ENCODE measurements around the gene GTF3C1.

GTF3C1 gene

DNA sequence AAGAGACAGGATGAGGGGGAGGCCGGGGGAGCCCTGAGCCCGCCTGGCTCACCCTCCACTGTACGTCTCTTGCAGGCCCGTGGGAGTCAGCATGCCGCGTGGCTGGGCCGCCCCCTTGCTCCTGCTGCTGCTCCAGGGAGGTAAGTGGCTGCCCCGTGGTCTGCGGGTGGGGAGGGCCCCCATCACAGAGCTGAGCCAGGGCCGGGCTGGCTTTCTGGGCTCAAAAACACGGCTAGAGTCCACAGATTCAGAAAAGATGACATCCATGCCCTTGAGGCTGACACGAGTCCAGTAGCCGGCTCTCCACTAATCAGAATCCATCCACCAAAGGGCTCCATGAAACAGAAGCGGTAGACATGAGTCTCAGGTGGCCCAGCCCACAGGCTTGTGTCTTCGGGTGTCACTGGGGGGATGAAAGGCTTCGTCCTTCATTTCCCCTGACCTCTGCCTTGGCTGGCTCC, 119.7 kb downstream of the GTF3C1 start:
- Histone ChIP-seq H4K20me1 (ENCODE audit: insufficient read depth, low read length) (no peaks in the 10 kb centered on the region), H3K79me2 (ENCODE audit: low read length) (no peaks in the 10 kb centered on the region), H3F3A (ENCODE audit: insufficient read depth, low read length) (no peaks in the 10 kb centered on the region), H3K9me3 (replicated peaks; ENCODE audit: insufficient read depth, low read length) (no peaks in the 10 kb centered on the region), H3K9me2 (replicated peaks; ENCODE audit: insufficient read depth, low read length) (no peaks in the 10 kb centered on the region), H3K27me3 (replicated peaks; ENCODE audit: insufficient read depth, low read length) (no peaks in the 10 kb centered on the region), H3K4me1 (ENCODE audit: low read length) (peaks cover 11% of the 10 kb centered on the region; the same call in 1 of the 2 replicates), H3K4me3 (ENCODE audit: low read length) (no peak overlapping the region), H2AFZ (ENCODE audit: low read length) (no peak overlapping the region), H3K4me2 (ENCODE audit: low read depth, low read length) (no peak overlapping the region), H3K9ac (ENCODE audit: low read length) (no peak overlapping the region), H3K27ac (ENCODE audit: low read length) (no peak overlapping the region), H3K36me3 (replicated peaks; ENCODE audit: insufficient read depth, low read length) (no peaks in the 10 kb centered on the region)
- TF ChIP-seq, protein P1, sequence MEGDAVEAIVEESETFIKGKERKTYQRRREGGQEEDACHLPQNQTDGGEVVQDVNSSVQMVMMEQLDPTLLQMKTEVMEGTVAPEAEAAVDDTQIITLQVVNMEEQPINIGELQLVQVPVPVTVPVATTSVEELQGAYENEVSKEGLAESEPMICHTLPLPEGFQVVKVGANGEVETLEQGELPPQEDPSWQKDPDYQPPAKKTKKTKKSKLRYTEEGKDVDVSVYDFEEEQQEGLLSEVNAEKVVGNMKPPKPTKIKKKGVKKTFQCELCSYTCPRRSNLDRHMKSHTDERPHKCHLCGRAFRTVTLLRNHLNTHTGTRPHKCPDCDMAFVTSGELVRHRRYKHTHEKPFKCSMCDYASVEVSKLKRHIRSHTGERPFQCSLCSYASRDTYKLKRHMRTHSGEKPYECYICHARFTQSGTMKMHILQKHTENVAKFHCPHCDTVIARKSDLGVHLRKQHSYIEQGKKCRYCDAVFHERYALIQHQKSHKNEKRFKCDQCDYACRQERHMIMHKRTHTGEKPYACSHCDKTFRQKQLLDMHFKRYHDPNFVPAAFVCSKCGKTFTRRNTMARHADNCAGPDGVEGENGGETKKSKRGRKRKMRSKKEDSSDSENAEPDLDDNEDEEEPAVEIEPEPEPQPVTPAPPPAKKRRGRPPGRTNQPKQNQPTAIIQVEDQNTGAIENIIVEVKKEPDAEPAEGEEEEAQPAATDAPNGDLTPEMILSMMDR (IDR thresholded peaks at IDR 0.05; ENCODE audit: low read length), result no peak
- TF ChIP-seq EZH2phosphoT487 (IDR thresholded peaks at IDR 0.05; ENCODE audit: low read length) (no peak), EZH2 (optimal IDR thresholded peaks at IDR 0.05; ENCODE audit: low read depth, low read length) (no peak)
- DNase-seq, result no peak

DNA sequence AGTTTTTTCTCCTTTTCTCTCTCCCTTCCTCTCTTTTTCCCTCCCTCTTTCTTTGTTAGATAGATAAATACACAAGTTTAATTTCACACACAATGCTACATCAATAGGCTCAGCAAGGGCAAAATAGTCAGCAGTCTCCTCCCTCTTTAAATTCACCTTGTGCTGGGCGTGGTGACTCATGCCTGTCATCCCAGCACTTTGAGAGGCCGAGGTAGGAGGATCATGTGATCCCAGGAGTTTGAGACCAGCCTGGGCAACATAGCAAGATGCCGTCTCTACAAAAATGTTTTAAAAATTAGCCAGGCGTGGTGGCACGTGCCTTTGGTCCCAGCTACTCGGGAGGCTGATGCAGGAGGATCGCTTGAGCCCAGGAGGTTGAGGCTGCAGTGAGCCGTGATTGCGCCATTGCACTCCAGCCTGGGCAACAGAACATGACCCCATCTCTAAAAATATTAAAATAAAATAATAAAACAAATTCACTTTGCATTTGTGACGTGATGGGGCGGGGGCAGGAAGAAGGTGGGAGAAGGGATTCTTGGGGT, 120.3 kb downstream of the GTF3C1 start:
- H2AFZ ChIP-seq (ENCODE audit: low read length), result no peak overlapping the region
- no peaks in the 10 kb centered on the region for H3K27me3 ChIP-seq (replicated peaks; ENCODE audit: insufficient read depth, low read length)
- no peaks in the 10 kb centered on the region for H3K79me2 ChIP-seq (ENCODE audit: low read length)
- H3K9me3 ChIP-seq (replicated peaks; ENCODE audit: insufficient read depth, low read length), result no peaks in the 10 kb centered on the region
- H3F3A ChIP-seq (ENCODE audit: insufficient read depth, low read length), result no peaks in the 10 kb centered on the region
- no peak overlapping the region for H3K4me2 ChIP-seq (ENCODE audit: low read depth, low read length)
- peaks cover 11% of the 10 kb centered on the region; the same call in 1 of the 2 replicates for H3K4me1 ChIP-seq (ENCODE audit: low read length)
- H3K27ac ChIP-seq (ENCODE audit: low read length), result no peak overlapping the region
- H3K9me2 ChIP-seq (replicated peaks; ENCODE audit: insufficient read depth, low read length), result no peaks in the 10 kb centered on the region
- H4K20me1 ChIP-seq (ENCODE audit: insufficient read depth, low read length), result no peaks in the 10 kb centered on the region
- no peak overlapping the region for H3K4me3 ChIP-seq (ENCODE audit: low read length)
- H3K36me3 ChIP-seq (replicated peaks; ENCODE audit: insufficient read depth, low read length), result no peaks in the 10 kb centered on the region
- no peak for DNase-seq
- H3K9ac ChIP-seq (ENCODE audit: low read length), result no peak overlapping the region
- no peak for TF ChIP-seq EZH2phosphoT487 (IDR thresholded peaks at IDR 0.05; ENCODE audit: low read length)
- no peak for TF ChIP-seq EZH2 (optimal IDR thresholded peaks at IDR 0.05; ENCODE audit: low read depth, low read length)
- TF ChIP-seq, protein P1 (IDR thresholded peaks at IDR 0.05; ENCODE audit: low read length), result no peak

DNA sequence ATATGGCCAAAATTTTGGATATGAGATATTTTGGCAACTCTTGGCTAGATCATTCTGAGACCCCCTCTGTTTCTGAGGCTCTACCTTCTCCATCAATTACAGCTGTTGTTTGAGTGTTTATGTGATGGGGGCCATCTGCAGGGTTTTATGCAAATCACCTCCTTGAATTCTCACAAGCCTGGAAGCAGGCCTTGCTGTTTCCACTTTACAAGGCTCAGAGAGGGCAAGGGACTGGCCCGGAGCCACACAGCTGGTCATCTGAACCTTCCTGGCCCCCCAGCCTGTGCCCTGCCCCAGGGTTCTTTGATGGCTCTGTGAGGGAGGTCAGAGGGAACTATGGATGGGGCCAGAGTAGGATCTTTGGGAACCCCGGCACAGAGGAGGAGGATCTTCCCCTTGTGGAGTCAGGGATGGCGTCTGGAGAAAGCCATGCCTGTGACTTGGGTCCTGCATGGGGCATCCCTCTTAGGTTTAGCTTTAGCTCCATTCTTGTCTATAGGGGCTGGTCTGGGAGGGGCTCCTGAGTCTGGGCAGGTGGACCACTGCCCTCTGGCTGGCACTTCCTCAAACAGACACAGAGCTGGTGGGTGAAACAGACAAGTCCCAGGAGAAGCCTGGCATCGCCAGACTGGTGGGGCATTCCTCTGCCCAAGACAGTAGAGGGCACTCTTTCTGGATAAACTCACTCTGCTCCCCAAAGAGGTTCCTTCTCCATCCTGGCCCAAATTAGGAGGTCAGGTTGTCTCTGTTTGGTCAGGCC, 121.5 kb downstream of the GTF3C1 start:
- H3K9me3 ChIP-seq (replicated peaks; ENCODE audit: insufficient read depth, low read length), result no peaks in the 10 kb centered on the region
- no peak for TF ChIP-seq EZH2phosphoT487 (IDR thresholded peaks at IDR 0.05; ENCODE audit: low read length)
- H3K36me3 ChIP-seq (replicated peaks; ENCODE audit: insufficient read depth, low read length), result no peaks in the 10 kb centered on the region
- H3K9ac ChIP-seq (ENCODE audit: low read length), result no peak overlapping the region
- H3K79me2 ChIP-seq (ENCODE audit: low read length), result no peaks in the 10 kb centered on the region
- no peaks in the 10 kb centered on the region for H3K9me2 ChIP-seq (replicated peaks; ENCODE audit: insufficient read depth, low read length)
- H3F3A ChIP-seq (ENCODE audit: insufficient read depth, low read length), result no peaks in the 10 kb centered on the region
- no peak for DNase-seq
- H3K4me1 ChIP-seq (ENCODE audit: low read length), result peaks cover 11% of the 10 kb centered on the region; the same call in 1 of the 2 replicates
- no peak overlapping the region for H3K4me3 ChIP-seq (ENCODE audit: low read length)
- H3K27me3 ChIP-seq (replicated peaks; ENCODE audit: insufficient read depth, low read length), result no peaks in the 10 kb centered on the region
- H4K20me1 ChIP-seq (ENCODE audit: insufficient read depth, low read length), result no peaks in the 10 kb centered on the region
- no peak overlapping the region for H3K27ac ChIP-seq (ENCODE audit: low read length)
- no peak overlapping the region for H2AFZ ChIP-seq (ENCODE audit: low read length)
- H3K4me2 ChIP-seq (ENCODE audit: low read depth, low read length), result no peak overlapping the region

- H3K4me2 ChIP-seq (ENCODE audit: low read depth, low read length), result no peak overlapping the region
These were observed 122.2 kb downstream of the GTF3C1 start for GRCh38 chr16:27427538-27427937.

More at GRCh38 chr16:27427538-27427937, 122.2 kb downstream of the GTF3C1 start:
- no peak overlapping the region for H3K9ac ChIP-seq (ENCODE audit: low read length)
- H3K27ac ChIP-seq (ENCODE audit: low read length), result no peak overlapping the region
- H4K20me1 ChIP-seq (ENCODE audit: insufficient read depth, low read length), result no peaks in the 10 kb centered on the region
- peaks cover 11% of the 10 kb centered on the region; the same call in 1 of the 2 replicates for H3K4me1 ChIP-seq (ENCODE audit: low read length)
- no peak for DNase-seq
- TF ChIP-seq, protein P1 (IDR thresholded peaks at IDR 0.05; ENCODE audit: low read length), result no peak
- TF ChIP-seq EZH2 (optimal IDR thresholded peaks at IDR 0.05; ENCODE audit: low read depth, low read length), result no peak
- no peak for TF ChIP-seq EZH2phosphoT487 (IDR thresholded peaks at IDR 0.05; ENCODE audit: low read length)
- no peak overlapping the region for H2AFZ ChIP-seq (ENCODE audit: low read length)
- no peaks in the 10 kb centered on the region for H3K79me2 ChIP-seq (ENCODE audit: low read length)
- H3K9me3 ChIP-seq (replicated peaks; ENCODE audit: insufficient read depth, low read length), result no peaks in the 10 kb centered on the region
- no peaks in the 10 kb centered on the region for H3F3A ChIP-seq (ENCODE audit: insufficient read depth, low read length)
- H3K27me3 ChIP-seq (replicated peaks; ENCODE audit: insufficient read depth, low read length), result no peaks in the 10 kb centered on the region
- no peak overlapping the region for H3K4me3 ChIP-seq (ENCODE audit: low read length)
- H3K9me2 ChIP-seq (replicated peaks; ENCODE audit: insufficient read depth, low read length), result no peaks in the 10 kb centered on the region
- no peaks in the 10 kb centered on the region for H3K36me3 ChIP-seq (replicated peaks; ENCODE audit: insufficient read depth, low read length)

All from MM.1S (cell line).